HEK293 (cell line): ENCODE measurements around the gene NUCB2.

Experiments used
- CTCF ChIA-PET: fragments of 350-600 bp; formaldehyde crosslinking; extraction: SDS; loops from one replicate; lab custom pipeline; 2021; ENCODE audit warnings: antibody characterized with exemption; lab: Yijun Ruan, JAX
- POLR2A ChIA-PET: fragments of 300-600 bp; formaldehyde crosslinking; extraction: SDS; loops from one replicate; lab custom pipeline; 2020; ENCODE audit warnings: antibody characterized with exemption, inconsistent platforms; lab: Yijun Ruan, JAX
- H3K27ac ChIP-seq: fragments of 200-500 bp; sonication (Bioruptor generic); 2 replicates; pipeline ENCODE4 v1.5.1; 2014; ENCODE audit warnings: low read depth, low read length, control low read depth, inconsistent platforms; ENCODE audit errors: extremely low read depth
- H3K36me3 ChIP-seq, 2 experiments: fragments of 200-500 bp in 1 of 2; sonication (Bioruptor generic) in 1 of 2; 1 replicate in 1 of 2; 2 replicates in 1 of 2; pipeline ENCODE4 v1.5.1; 2014 to 2017; ENCODE audit warnings: inconsistent platforms in 2 of 2, low read length in 2 of 2; ENCODE audit not compliant: control insufficient read depth in 2 of 2, insufficient read depth in 1 of 2
- H3K4me1 ChIP-seq: fragments of 200-500 bp; sonication (Bioruptor generic); 2 replicates; pipeline ENCODE4 v1.5.1; 2014; ENCODE audit warnings: mild to moderate bottlenecking, low read length, inconsistent platforms; ENCODE audit not compliant: control insufficient read depth, insufficient read depth
- H3K4me3 ChIP-seq: 2 replicates; pipeline ENCODE4 v1.5.1; 2011; ENCODE audit warnings: low read depth, mild to moderate bottlenecking, control low read depth, low read length, moderate library complexity
- H3K9me3 ChIP-seq: fragments of 200-500 bp; sonication (Bioruptor generic); 2 replicates; pipeline ENCODE4 v1.5.1; 2014; ENCODE audit warnings: low read depth, low read length, inconsistent platforms; ENCODE audit not compliant: control insufficient read depth, insufficient read depth
- INSM2 ChIP-seq: fragments of 450-650 bp; formaldehyde crosslinking; IDR thresholded peaks from 2 replicates; pipeline ENCODE4 v1.5.1; 2016; ENCODE audit warnings: missing biosample characterization, missing genetic modification characterization
- KLF16 ChIP-seq: fragments of 450-650 bp; formaldehyde crosslinking; IDR thresholded peaks from 2 replicates; pipeline ENCODE4 v1.5.1; 2017; ENCODE audit warnings: missing biosample characterization, missing genetic modification characterization
- TRIM28 ChIP-seq: IDR thresholded peaks from 2 replicates; pipeline ENCODE4 v1.6.1; 2011; ENCODE audit warnings: low read length, control low read depth, borderline replicate concordance
- YY1 ChIP-seq: fragments of 450-650 bp; formaldehyde crosslinking; IDR thresholded peaks from 2 replicates; pipeline ENCODE4 v1.5.1; 2018; ENCODE audit warnings: missing biosample characterization, missing genetic modification characterization
- ZBTB49 ChIP-seq: fragments of 450-650 bp; formaldehyde crosslinking; IDR thresholded peaks from 2 replicates; pipeline ENCODE4 v1.5.1; 2016; ENCODE audit warnings: missing biosample characterization, missing genetic modification characterization, low read depth
- ZNF114 ChIP-seq: fragments of 450-650 bp; formaldehyde crosslinking; IDR thresholded peaks from 2 replicates; pipeline ENCODE4 v1.5.0; 2017; ENCODE audit warnings: missing biosample characterization, missing genetic modification characterization
- ZNF23 ChIP-seq: fragments of 450-650 bp; formaldehyde crosslinking; IDR thresholded peaks from 2 replicates; pipeline ENCODE4 v1.5.1; 2016; ENCODE audit warnings: missing biosample characterization, missing genetic modification characterization, borderline replicate concordance
- ZNF24 ChIP-seq: fragments of 450-650 bp; formaldehyde crosslinking; IDR thresholded peaks from 2 replicates; pipeline ENCODE4 v1.5.1; 2016; ENCODE audit warnings: missing biosample characterization, missing genetic modification characterization
- ZNF274 ChIP-seq, 2 experiments: fragments of 200-500 bp in 1 of 2; fragments of 450-650 bp in 1 of 2; sonication (Bioruptor generic) in 1 of 2; formaldehyde crosslinking in 1 of 2; IDR thresholded peaks; 2 replicates each; pipeline versions ENCODE4 v1.5.1 to v1.6.1; 2014 to 2016; ENCODE audit warnings: borderline replicate concordance in 1 of 2, inconsistent platforms in 1 of 2, low read length in 1 of 2, missing biosample characterization in 1 of 2, missing genetic modification characterization in 1 of 2
- ZNF292 ChIP-seq: fragments of 450-650 bp; formaldehyde crosslinking; IDR thresholded peaks from 2 replicates; pipeline ENCODE4 v1.5.1; 2016; ENCODE audit warnings: low read depth, missing biosample characterization, missing genetic modification characterization, borderline replicate concordance
- ZNF549 ChIP-seq: fragments of 450-650 bp; IDR thresholded peaks from 2 replicates; pipeline ENCODE4 v1.5.1; 2018; ENCODE audit warnings: missing biosample characterization, missing genetic modification characterization, mild to moderate bottlenecking, inconsistent platforms, moderate library complexity
- ZNF580 ChIP-seq: fragments of 450-650 bp; formaldehyde crosslinking; IDR thresholded peaks from 2 replicates; pipeline ENCODE4 v1.5.1; 2016; ENCODE audit warnings: missing biosample characterization, missing genetic modification characterization
- TF ChIP-seq, protein P1 (sequence below): fragments of 450-650 bp; formaldehyde crosslinking; IDR thresholded peaks from 2 replicates; pipeline ENCODE4 v1.5.1; 2017; ENCODE audit warnings: missing biosample characterization, missing genetic modification characterization
- TF ChIP-seq, protein P2 (sequence below): fragments of 450-650 bp; formaldehyde crosslinking; IDR thresholded peaks from 2 replicates; pipeline ENCODE4 v1.5.1; 2016; ENCODE audit warnings: missing biosample characterization, missing genetic modification characterization, borderline replicate concordance
- TF ChIP-seq, protein P3 (sequence below): fragments of 450-650 bp; formaldehyde crosslinking; IDR thresholded peaks from 2 replicates; pipeline ENCODE4 v1.5.0; 2017; ENCODE audit warnings: missing biosample characterization, missing genetic modification characterization, borderline replicate concordance

The NUCB2 gene

DNA sequence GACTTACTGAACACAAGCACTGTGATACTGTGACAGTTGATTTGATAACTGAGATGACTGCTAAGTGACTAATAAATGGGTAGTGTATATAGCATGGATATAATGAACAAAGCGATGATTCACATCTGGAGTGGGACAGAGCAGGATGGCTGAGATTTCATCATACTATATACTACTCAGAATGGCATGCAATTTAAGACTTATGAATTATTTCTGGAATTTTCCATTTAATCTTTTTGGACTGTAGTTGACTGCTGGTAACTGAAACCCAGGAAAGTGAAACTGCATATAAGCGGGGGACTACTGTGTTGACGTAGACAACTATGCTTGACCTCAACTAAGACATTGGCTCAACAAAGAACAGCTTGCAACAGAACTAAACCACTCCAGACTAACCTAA, 20.0 kb upstream of the NUCB2 start:
- POLR2A ChIA-PET = no interaction called here
- H3K9me3 ChIP-seq = no peaks in the 10 kb centered on the region
- TF ChIP-seq ZNF23 (no peak), ZNF549 (no peak), ZBTB49 (tag by site-specific recombination) (no peak)
- TF ChIP-seq, protein P1, sequence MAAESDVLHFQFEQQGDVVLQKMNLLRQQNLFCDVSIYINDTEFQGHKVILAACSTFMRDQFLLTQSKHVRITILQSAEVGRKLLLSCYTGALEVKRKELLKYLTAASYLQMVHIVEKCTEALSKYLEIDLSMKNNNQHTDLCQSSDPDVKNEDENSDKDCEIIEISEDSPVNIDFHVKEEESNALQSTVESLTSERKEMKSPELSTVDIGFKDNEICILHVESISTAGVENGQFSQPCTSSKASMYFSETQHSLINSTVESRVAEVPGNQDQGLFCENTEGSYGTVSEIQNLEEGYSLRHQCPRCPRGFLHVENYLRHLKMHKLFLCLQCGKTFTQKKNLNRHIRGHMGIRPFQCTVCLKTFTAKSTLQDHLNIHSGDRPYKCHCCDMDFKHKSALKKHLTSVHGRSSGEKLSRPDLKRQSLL = no peak
- TF ChIP-seq, protein P2, sequence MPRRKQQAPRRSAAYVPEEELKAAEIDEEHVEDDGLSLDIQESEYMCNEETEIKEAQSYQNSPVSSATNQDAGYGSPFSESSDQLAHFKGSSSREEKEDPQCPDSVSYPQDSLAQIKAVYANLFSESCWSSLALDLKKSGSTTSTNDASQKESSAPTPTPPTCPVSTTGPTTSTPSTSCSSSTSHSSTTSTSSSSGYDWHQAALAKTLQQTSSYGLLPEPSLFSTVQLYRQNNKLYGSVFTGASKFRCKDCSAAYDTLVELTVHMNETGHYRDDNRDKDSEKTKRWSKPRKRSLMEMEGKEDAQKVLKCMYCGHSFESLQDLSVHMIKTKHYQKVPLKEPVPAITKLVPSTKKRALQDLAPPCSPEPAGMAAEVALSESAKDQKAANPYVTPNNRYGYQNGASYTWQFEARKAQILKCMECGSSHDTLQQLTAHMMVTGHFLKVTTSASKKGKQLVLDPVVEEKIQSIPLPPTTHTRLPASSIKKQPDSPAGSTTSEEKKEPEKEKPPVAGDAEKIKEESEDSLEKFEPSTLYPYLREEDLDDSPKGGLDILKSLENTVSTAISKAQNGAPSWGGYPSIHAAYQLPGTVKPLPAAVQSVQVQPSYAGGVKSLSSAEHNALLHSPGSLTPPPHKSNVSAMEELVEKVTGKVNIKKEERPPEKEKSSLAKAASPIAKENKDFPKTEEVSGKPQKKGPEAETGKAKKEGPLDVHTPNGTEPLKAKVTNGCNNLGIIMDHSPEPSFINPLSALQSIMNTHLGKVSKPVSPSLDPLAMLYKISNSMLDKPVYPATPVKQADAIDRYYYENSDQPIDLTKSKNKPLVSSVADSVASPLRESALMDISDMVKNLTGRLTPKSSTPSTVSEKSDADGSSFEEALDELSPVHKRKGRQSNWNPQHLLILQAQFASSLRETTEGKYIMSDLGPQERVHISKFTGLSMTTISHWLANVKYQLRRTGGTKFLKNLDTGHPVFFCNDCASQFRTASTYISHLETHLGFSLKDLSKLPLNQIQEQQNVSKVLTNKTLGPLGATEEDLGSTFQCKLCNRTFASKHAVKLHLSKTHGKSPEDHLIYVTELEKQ (tag by site-specific recombination) = no peak
- TF ChIP-seq, all 188 proteins: peak for 0
- H3K4me1 ChIP-seq = no peaks in the 10 kb centered on the region
- H3K27ac ChIP-seq = no peak overlapping the region
- no peak overlapping the region for H3K4me3 ChIP-seq
- no peaks in the 10 kb centered on the region for H3K36me3 ChIP-seq
- CTCF ChIA-PET = interaction anchor here (0.5 kb wide), 1 partner anchor 242 kb away, joined by 3 read pairs; no protein-coding TSS in a partner anchor

DNA sequence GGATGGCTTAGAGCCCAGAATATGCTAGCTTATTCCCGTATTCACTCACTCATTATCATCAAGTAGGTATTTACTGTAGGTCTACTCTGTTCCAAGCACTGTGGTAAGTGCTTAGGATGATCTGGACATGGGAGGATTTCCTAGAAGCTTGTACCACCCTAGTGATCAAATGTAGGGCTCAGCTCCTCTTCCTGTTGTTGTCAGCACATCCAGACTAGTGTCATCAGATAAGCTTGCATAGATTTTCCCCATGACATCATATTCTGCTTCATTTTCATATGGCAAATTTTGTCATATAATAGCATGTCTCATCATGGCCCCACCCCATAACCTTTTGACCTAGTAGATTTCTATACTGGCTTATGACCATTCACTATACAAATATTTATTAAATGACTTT, 19.3 kb upstream of the NUCB2 start:
- CTCF ChIA-PET = interaction anchor here (0.9 kb wide), 1 partner anchor 12 kb away, joined by 3 read pairs; no protein-coding TSS in a partner anchor
- no peaks in the 10 kb centered on the region for H3K4me1 ChIP-seq
- H3K9me3 ChIP-seq = no peaks in the 10 kb centered on the region
- no peaks in the 10 kb centered on the region for H3K36me3 ChIP-seq
- H3K27ac ChIP-seq = no peak overlapping the region
- POLR2A ChIA-PET = no interaction called here
- H3K4me3 ChIP-seq = no peak overlapping the region
- TF ChIP-seq TRIM28 = no peak
- TF ChIP-seq KLF16 (tag by site-specific recombination) = no peak
- TF ChIP-seq ZNF274 (IDR thresholded peaks at IDR 0.05; ENCODE audit: low read length) = no peak
- no peak for TF ChIP-seq ZNF274 (tag by site-specific recombination; IDR thresholded peaks at IDR 0.05; ENCODE audit: borderline replicate concordance)
- TF ChIP-seq YY1 (tag by site-specific recombination) = no peak
- TF ChIP-seq ZNF24 (tag by site-specific recombination) = no peak
- no peak for TF ChIP-seq ZNF580 (tag by site-specific recombination)
- TF ChIP-seq, protein P3, sequence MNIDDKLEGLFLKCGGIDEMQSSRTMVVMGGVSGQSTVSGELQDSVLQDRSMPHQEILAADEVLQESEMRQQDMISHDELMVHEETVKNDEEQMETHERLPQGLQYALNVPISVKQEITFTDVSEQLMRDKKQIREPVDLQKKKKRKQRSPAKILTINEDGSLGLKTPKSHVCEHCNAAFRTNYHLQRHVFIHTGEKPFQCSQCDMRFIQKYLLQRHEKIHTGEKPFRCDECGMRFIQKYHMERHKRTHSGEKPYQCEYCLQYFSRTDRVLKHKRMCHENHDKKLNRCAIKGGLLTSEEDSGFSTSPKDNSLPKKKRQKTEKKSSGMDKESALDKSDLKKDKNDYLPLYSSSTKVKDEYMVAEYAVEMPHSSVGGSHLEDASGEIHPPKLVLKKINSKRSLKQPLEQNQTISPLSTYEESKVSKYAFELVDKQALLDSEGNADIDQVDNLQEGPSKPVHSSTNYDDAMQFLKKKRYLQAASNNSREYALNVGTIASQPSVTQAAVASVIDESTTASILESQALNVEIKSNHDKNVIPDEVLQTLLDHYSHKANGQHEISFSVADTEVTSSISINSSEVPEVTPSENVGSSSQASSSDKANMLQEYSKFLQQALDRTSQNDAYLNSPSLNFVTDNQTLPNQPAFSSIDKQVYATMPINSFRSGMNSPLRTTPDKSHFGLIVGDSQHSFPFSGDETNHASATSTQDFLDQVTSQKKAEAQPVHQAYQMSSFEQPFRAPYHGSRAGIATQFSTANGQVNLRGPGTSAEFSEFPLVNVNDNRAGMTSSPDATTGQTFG = no peak
- TF ChIP-seq INSM2 (tag by site-specific recombination) = no peak
- TF ChIP-seq ZNF292 = no peak
- TF ChIP-seq ZNF114 (tag by site-specific recombination) = no peak
